CD4-positive, alpha-beta T cell treated with Interferon alpha-2 for 1 hour (primary cell): ENCODE results near the gene C10orf62.
A peak's percentile ranks its signal among the peaks of the same experiment; 100 is the strongest.

Source experiments
- DNase-seq, 2 donors: peaks; one replicate each; pipeline ENCODE4 v3.0.0-alpha.2; 2020 to 2022

Gene C10orf62

DNA sequence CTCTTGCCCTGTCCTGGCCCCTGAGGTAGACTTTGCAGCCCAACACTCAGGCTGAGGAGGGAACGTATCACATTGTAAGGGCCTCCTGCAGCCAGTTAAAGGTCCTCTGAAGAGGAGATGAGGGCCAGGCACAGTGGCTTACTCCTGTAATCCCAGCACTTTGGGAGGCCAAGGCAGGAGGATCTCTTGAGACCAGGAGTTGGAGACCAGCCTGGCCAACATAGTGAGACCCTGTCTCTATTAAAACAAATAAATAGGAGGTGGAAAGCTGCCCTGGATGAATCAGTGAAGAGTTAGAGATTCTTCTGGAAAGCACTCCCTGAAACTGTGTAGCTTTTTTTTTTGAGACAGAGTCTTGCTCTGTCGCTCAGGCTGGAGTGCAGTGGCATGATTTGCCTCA, 2.3 kb upstream of the C10orf62 start:
- no peak for DNase-seq

- peak; percentile 7 to 19 for DNase-seq
These were observed 694 bp downstream of the C10orf62 start for GRCh38 chr10:97590082-97590747.

- no peak for DNase-seq
These were observed 1.4 kb downstream of the C10orf62 start for GRCh38 chr10:97590748-97591495.

DNA sequence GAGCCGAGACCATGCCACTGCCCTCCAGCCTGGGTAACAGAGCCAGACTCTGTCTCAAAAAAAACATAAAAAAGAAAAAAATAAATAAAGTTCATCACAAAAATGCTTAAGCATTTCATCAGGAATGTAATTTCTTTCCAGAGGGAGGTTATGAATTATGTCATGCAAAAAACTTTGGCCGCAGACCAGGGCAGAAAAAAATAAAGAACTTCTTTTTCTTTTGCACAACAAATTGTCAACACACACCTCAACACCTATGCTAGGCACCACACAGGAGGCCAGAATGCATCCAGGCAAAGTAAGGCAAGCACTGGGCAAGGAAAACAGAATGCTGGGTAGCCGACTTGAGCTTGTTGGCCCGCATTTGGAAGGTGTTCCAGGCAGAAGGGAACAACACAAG, 3.9 kb downstream of the C10orf62 start:
- DNase-seq: no peak

GRCh38 chr10:97596101-97597082, 6.9 kb downstream of the C10orf62 start:
- no peak for DNase-seq

GRCh38 chr10:97597778-97598177, 8.3 kb downstream of the C10orf62 start:
- DNase-seq: no peak

DNA sequence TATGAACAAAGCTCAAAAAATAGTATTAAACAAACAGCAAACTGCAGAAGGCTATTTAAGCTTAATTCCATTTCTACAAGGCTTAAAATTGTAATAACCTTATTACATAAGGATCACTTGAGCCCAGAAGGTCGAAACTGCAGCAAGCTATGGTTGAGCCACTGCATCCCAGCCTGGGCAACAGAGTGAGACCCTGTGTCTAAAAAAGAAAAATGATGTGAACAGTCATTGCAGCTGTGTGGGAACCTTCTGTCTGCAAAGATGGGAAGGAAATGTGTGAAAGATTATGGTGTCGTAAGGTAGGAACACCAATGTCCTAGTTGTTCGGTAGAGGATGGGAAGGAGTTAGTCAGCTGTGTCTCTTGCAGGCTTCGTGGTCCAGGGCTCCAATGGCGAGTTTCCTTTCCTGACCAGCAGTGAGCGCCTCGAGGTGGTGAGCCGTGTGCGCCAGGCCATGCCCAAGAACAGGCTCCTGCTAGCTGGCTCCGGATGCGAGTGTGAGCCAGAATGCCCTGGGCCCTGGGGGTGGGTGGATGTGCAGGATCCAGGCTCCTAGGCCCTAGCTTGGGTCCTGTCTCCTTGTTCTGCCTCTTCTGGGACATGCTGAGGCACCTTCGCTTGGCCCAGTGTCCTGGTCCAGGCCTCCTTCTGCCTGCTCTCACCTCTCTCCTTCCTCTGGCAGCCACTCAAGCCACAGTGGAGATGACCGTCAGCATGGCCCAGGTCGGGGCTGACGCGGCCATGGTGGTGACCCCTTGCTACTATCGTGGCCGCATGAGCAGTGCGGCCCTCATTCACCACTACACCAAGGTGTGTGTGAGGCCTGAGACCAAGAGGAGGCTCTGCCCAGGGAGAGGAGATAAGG, 9.1 kb downstream of the C10orf62 start:
- DNase-seq: no peak

DNA sequence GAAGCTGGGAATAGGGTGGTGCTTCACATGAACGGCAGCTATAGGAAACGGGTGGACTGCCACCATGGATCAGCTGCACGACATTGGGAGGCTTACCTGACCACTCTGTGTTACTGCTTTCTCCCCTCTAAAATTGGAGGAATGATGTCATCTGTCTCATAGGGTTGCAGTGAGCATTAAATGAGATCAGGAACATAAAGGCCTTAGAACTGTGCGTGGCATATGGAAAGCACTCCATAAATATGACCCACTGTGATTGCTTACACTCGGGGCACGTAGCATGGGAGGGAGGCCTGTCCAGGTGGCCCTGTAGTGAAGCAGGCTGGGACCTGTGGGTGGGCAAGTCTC, 9.7 kb downstream of the C10orf62 start:
- DNase-seq: no peak

DNA sequence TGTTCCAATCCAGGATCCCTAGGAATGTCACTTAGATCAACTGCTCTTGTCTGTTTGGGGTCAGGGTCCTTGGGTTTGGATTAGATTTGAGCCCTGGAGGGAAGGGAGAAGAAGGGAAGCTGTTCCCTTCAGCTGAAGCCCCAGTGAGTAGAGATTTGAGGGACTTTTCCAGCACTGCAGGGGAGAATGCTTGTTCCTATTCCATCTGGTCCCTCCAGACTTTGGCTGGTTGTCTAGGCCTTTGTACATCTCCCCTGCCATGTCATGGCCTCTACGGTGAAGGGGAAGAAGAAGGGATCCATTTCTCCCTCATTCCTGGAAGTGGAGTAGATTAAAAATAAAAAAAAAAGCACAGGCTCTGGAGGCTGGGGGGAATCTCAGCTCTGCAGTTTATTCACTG, 11.1 kb downstream of the C10orf62 start:
- DNase-seq: no peak

DNA sequence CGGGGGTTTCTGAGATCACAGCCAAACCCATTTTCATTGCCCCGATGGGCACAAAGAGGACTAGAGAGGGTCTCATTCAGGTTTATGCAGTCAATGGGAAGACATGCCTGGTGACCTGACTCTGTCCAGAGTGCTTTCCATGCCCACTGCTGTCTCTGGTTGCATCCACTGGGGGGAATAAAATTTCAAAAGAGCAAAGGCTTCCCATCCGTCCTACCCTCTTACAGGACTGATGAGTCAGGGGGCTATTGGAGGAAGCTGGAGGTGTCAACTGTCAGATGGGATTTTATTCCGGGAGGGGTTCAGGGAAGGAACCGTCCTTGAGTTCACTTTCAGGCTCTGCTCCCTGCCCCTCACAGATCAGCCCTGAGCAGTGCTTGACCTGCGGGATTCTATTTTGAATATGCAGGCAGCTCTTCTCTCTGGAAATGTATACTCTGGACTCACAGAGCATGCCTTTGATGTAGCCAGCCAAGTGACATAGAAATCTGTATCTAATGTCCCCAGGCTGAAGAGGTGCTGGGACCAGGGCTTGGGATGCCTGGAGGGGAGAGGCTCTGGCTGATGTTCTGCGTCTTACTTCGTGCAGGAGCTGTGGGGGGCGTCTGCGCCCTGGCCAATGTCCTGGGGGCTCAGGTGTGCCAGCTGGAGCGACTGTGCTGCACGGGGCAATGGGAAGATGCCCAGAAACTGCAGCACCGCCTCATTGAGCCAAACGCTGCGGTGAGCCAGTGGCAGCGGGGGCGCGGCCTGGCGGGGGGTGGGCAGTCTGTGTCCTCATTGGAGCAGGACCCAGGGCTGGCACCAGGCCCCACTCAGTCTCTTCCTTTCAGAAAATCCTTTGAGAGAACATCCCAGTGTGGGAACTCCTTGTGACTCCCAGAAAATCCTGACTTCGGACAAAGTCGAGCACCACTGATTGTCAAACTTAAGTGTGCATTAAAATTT, 12.0 kb downstream of the C10orf62 start:
- DNase-seq: no peak

GRCh38 chr10:97607095-97607636, 17.6 kb downstream of the C10orf62 start:
- no peak for DNase-seq

- no peak for DNase-seq
These were observed 19.6 kb downstream of the C10orf62 start for GRCh38 chr10:97608991-97609561.

- no peak for DNase-seq
These were observed 22.0 kb downstream of the C10orf62 start for GRCh38 chr10:97611473-97611872.

DNA sequence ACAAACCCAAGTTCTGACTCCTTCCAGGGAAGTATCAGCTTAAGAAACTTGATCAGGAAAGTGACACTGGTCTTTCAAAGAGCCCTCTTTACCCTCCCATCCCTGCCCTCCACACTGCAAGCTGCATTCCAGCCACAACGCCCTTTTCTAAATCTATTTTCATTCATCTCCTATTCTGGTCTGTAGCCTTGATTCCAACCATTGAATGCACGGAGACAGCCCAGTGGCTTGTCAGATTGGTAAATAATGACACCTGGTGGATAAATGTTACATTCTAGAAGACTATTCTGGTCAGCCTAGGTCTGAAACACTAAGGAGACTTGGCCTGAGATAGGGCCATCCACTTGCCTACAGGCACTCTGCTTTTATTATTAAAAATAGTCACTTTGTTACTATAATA, 22.9 kb downstream of the C10orf62 start:
- peak in 1 of 2 donors; percentile 8 for DNase-seq

DNA sequence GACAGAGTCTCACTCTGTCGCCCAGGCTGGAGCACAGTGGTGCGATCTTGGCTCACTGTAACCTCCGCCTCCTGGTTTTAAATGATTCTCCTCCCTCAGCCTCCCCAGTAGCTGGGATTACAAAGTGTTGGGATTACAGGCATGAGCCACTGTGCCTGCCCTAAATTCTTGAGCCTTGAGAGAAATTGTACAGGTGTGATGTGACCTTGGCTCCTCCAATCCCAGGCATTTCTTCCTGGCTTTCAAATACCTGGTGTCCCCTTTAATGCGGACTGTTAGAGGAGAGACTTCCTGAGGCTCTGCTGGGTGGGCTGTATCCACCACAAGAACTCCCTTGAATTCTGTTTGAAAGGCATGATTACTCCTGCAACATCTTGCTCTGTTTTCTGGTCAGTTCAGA, 28.8 kb downstream of the C10orf62 start:
- no peak for DNase-seq

GRCh38 chr10:97618733-97619132, 29.2 kb downstream of the C10orf62 start:
- no peak for DNase-seq

- DNase-seq: no peak
These were observed 33.8 kb downstream of the C10orf62 start for GRCh38 chr10:97623277-97623676.

GRCh38 chr10:97627731-97628130, 38.2 kb downstream of the C10orf62 start:
- DNase-seq: no peak

- no peak for DNase-seq
These were observed 38.7 kb downstream of the C10orf62 start for GRCh38 chr10:97628228-97628627.

DNA sequence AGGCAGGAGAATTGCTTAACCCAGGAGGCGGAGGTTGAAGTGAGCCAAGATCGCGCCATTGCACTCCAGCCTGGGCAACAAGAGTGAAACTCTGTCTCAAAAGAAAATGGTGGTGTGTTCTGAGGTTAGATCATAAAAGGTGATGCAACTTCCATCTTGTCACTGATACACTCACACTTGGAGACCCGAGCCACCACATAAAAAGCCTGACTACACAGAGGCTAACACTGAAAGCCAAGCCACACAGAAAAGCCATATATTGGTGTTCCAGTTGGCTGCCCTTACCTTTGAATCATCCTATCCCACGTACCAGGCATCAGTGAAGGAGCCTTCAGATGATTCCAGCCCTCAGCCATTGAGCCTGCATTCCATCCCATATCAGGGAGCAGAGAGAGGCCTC, 39.8 kb downstream of the C10orf62 start:
- DNase-seq: no peak

GRCh38 chr10:97631098-97631497, 41.6 kb downstream of the C10orf62 start:
- no peak for DNase-seq
